Measurements from ENCODE around the gene DLG2.

DLG2 gene

DNA sequence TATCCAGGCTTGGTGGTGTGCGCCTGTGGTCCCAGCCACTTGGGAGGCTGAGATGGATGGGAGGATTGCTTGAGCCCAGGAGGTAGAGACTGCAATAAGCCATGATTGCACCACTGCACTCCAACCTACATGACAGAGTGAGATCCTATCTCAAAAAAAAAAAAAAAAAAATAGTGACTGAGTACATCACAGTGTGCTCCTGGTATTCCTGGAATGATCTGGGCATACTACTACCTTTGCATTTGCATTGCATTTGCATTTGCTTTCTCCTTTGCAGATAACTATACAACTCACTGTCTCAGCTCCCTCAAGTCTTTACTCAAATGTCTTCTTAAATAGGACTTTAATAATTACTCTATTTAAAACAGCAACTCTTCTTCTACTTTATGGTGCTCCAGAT lies 51.8 kb downstream of the DLG2 start:
- TF ChIP-seq, protein P1, sequence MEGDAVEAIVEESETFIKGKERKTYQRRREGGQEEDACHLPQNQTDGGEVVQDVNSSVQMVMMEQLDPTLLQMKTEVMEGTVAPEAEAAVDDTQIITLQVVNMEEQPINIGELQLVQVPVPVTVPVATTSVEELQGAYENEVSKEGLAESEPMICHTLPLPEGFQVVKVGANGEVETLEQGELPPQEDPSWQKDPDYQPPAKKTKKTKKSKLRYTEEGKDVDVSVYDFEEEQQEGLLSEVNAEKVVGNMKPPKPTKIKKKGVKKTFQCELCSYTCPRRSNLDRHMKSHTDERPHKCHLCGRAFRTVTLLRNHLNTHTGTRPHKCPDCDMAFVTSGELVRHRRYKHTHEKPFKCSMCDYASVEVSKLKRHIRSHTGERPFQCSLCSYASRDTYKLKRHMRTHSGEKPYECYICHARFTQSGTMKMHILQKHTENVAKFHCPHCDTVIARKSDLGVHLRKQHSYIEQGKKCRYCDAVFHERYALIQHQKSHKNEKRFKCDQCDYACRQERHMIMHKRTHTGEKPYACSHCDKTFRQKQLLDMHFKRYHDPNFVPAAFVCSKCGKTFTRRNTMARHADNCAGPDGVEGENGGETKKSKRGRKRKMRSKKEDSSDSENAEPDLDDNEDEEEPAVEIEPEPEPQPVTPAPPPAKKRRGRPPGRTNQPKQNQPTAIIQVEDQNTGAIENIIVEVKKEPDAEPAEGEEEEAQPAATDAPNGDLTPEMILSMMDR (IDR thresholded peaks at IDR 0.05) = no peak
- no peak for TF ChIP-seq ZFX (IDR thresholded peaks at IDR 0.05; ENCODE audit: borderline replicate concordance)
- no peak overlapping the region for H3K27ac ChIP-seq

GRCh38 chr11:85572056-85572455 lies 55.1 kb downstream of the DLG2 start:
- TF ChIP-seq ZFX (IDR thresholded peaks at IDR 0.05; ENCODE audit: borderline replicate concordance) = no peak
- TF ChIP-seq, protein P1 (IDR thresholded peaks at IDR 0.05) = no peak
- H3K27ac ChIP-seq = no peak overlapping the region

DNA sequence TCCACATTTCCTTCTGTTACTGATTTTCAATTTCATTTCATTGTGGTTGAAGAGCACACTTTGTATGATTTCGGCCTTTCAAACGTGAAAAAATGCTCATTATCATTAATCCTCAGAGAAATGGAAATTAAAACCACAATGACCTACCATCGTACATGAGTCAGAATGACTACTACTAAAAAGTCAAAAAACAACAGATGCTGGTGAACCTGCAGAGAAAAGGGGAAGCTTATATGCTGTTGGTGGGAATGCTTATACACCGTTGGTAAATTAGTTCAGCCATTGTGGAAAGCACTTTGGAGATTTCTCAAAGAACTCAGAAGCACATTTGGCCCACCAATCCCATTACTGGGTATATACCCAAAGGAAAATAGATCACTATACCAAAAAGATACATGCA lies 57.6 kb downstream of the DLG2 start:
- no peak overlapping the region for H3K27ac ChIP-seq
- TF ChIP-seq ZFX (IDR thresholded peaks at IDR 0.05; ENCODE audit: borderline replicate concordance) = no peak
- TF ChIP-seq, protein P1 (IDR thresholded peaks at IDR 0.05) = no peak

- no peak overlapping the region for H3K27ac ChIP-seq
- no peak for TF ChIP-seq ZFX (IDR thresholded peaks at IDR 0.05; ENCODE audit: borderline replicate concordance)
- TF ChIP-seq, protein P1 (IDR thresholded peaks at IDR 0.05) = no peak
These were observed 68.7 kb downstream of the DLG2 start for GRCh38 chr11:85558411-85558810.

- no peak overlapping the region for H3K27ac ChIP-seq
- TF ChIP-seq, protein P1 (IDR thresholded peaks at IDR 0.05) = no peak
- TF ChIP-seq ZFX (IDR thresholded peaks at IDR 0.05; ENCODE audit: borderline replicate concordance) = no peak
These were observed 75.3 kb downstream of the DLG2 start for GRCh38 chr11:85551881-85552280.

GRCh38 chr11:85541683-85542082 lies 85.5 kb downstream of the DLG2 start:
- TF ChIP-seq, protein P1 (IDR thresholded peaks at IDR 0.05) = no peak
- no peak for TF ChIP-seq ZFX (IDR thresholded peaks at IDR 0.05; ENCODE audit: borderline replicate concordance)
- no peak overlapping the region for H3K27ac ChIP-seq

DNA sequence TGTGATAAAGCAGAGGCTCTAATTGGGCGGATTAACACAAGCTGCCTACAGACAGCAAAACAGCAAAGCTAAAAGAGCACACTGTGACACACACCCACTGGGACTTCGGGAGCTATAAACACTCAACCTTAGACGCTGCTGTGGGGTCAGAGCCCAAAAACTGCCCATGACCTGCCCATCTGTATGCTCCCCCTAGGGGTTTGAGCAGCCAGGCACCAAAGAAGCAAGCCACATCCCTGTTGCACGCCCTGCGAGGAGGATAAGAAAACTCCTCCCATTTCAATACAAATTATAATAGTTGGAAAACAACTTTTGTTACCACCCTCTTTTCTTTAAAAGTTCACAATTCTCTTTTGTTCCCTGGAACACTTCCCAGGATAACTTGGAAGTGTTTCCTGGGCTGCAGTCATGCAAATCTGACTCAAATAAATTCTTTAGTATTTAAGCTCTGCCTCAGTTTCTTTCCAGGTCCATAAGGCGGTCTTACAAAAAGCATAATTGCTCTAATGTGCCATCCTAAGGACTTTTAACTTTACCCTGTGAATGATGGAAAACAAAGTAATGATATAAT lies 86.4 kb downstream of the DLG2 start:
- TF ChIP-seq, protein P1 (IDR thresholded peaks at IDR 0.05) = 0 out of 2 replicates have a peak, but pooled peaks have one; percentile 7
- no peak for TF ChIP-seq ZFX (IDR thresholded peaks at IDR 0.05; ENCODE audit: borderline replicate concordance)
- no peak overlapping the region for H3K27ac ChIP-seq

Measured in 22Rv1 (cell line).